Body of pancreas (tissue), 4 donors: Measurements from ENCODE around the gene PDLIM7. TPM values are rescaled to one million over a fixed set of nuclear protein-coding genes. Genes with fewer than 3 reads are reported as not detected.
A peak's percentile ranks its signal among the peaks of the same experiment; 100 is the strongest.
"Not testable (repeated sequence)": the region's sequence is repeated elsewhere in the genome, so short reads cannot be mapped to it uniquely, and the experiment has no call there.

ENCODE experiments used
- ATAC-seq: fragments of 150-250 bp; one replicate; pipeline ENCODE4 v1.9.1; 2016
- DNase-seq, 4 donors: peaks; one replicate each; pipeline ENCODE4 v3.0.0-alpha.2; 2019
- H3K27ac ChIP-seq, 4 donors: fragments of 200-600 bp; sonication (generic); 1 replicate in 3 of 4; 2 replicates in 1 of 4; pipeline versions ENCODE4 v1.5.1 to v1.6.1; 2016 to 2019; ENCODE audit warnings: mild to moderate bottlenecking in 1 of 4, mixed read lengths in 1 of 4, moderate library complexity in 1 of 4
- H3K27me3 ChIP-seq, 2 donors: fragments of 200-600 bp; sonication (generic); one replicate each; pipeline ENCODE4 v1.6.0; 2016; ENCODE audit warnings: mild to moderate bottlenecking in 1 of 2
- H3K36me3 ChIP-seq, 2 donors: fragments of 200-600 bp; sonication (generic); replicated peaks in 1 of 2; 2 replicates each; pipeline ENCODE4 v1.5.1; 2016; ENCODE audit warnings: low read depth in 2 of 2; ENCODE audit not compliant: insufficient read depth in 1 of 2
- H3K4me1 ChIP-seq: fragments of 200-600 bp; sonication (generic); one replicate; pipeline ENCODE4 v1.6.0; 2016
- H3K4me3 ChIP-seq, 2 donors: fragments of 200-600 bp; sonication (generic); 1 replicate in 1 of 2; 2 replicates in 1 of 2; pipeline ENCODE4 v1.5.1; 2016 to 2019
- H3K9me3 ChIP-seq, 3 donors: fragments of 200-600 bp; sonication (generic); 1 replicate in 2 of 3; 2 replicates in 1 of 3; pipeline ENCODE4 v1.5.1; 2016
- CTCF ChIP-seq, 7 experiments: fragments of 450-650 bp in 4 of 7; fragments of 200-600 bp in 3 of 7; sonication (generic) in 3 of 7; IDR thresholded peaks; one replicate each; pipeline ENCODE4 v1.5.1; 2016 to 2019; ENCODE audit warnings: antibody characterized with exemption in 7 of 7
- POLR2A ChIP-seq, 3 donors: fragments of 450-650 bp; IDR thresholded peaks; one replicate each; pipeline ENCODE4 v1.6.1; 2016; ENCODE audit warnings: antibody characterized with exemption in 3 of 3, mild to moderate bottlenecking in 2 of 3
- WGBS, 2 donors: methylation state at CpG; one replicate each; pipeline ENCODE4 v1.1.5; 2017; 5-methylcytosine and 5-hydroxymethylcytosine counted together
- intact Hi-C: fragments of 100-400 bp; cut with DNase I; formaldehyde crosslinking; loops from one replicate; pipeline ENCODE4 v1.15.1; 2023
- total RNA-seq, 2 donors: library from RNA; depleted of rRNA; stranded (reverse); fragments of >200 nt; gene quantifications; one replicate each; pipeline ENCODE4 v1.1.0, GENCODE V29; 2016

The PDLIM7 gene
- total RNA-seq, 2 donors from 2014 or later: 7.3 to 15.8 TPM

- Histone ChIP-seq H3K27me3 (no peaks in the 10 kb centered on the region), H3K36me3 (peaks cover 0 to 15% of the 10 kb centered on the region in 2 donors), H3K4me3 (no peak overlapping the region), H3K27ac (peak overlapping the region in 2 of 4 donors; percentile 70 to 76), H3K9me3 (no peaks in the 10 kb centered on the region), H3K4me1 (peaks cover 39% of the 10 kb centered on the region)
- DNase-seq (no peak), ATAC-seq (no peak)
- no peak for TF ChIP-seq POLR2A (IDR thresholded peaks at IDR 0.05)
- TF ChIP-seq CTCF (IDR thresholded peaks at IDR 0.05): no peak
- 86 to 94% methylated on average over 10 of the region's 10 CpGs for WGBS, 2 donors
- intact Hi-C loops: no loop called here
Observed at GRCh38 chr5:177536386-177536785, 39.0 kb upstream of the PDLIM7 start.

GRCh38 chr5:177535125-177535524, 37.7 kb upstream of the PDLIM7 start:
- TF ChIP-seq CTCF (IDR thresholded peaks at IDR 0.05) (no peak), POLR2A (IDR thresholded peaks at IDR 0.05) (no peak)
- peaks cover 39% of the 10 kb centered on the region for H3K4me1 ChIP-seq
- DNase-seq (no peak), ATAC-seq (no peak)
- H3K4me3 ChIP-seq: no peak overlapping the region
- intact Hi-C loops: no loop called here
- 88 to 90% methylated on average over 7 of the region's 7 CpGs for WGBS, 2 donors
- H3K27me3 ChIP-seq: no peaks in the 10 kb centered on the region
- no peak overlapping the region for H3K27ac ChIP-seq
- H3K36me3 ChIP-seq: peaks cover 0 to 21% of the 10 kb centered on the region in 2 donors
- H3K9me3 ChIP-seq: no peaks in the 10 kb centered on the region

- H3K9me3 ChIP-seq, DNase-seq, intact Hi-C loops, ATAC-seq, H3K27ac ChIP-seq, H3K4me3 ChIP-seq, H3K27me3 ChIP-seq: not testable (repeated sequence)
- Histone ChIP-seq H3K4me1 (peaks cover 32% of the 10 kb centered on the region), H3K36me3 (peaks cover 0 to 25% of the 10 kb centered on the region in 2 donors)
- WGBS, 2 donors: 92 to 93% methylated on average over 7 of the region's 7 CpGs
Observed at GRCh38 chr5:177534433-177534832, 37.0 kb upstream of the PDLIM7 start.

- Histone ChIP-seq H3K36me3 (peaks cover 0 to 33% of the 10 kb centered on the region in 2 donors), H3K27me3 (no peaks in the 10 kb centered on the region), H3K27ac (no peak overlapping the region), H3K4me1 (peaks cover 1% of the 10 kb centered on the region), H3K4me3 (no peak overlapping the region), H3K9me3 (no peaks in the 10 kb centered on the region)
- 63 to 80% methylated on average over 9 to 22 of the region's 27 CpGs for WGBS, 2 donors
- intact Hi-C loops: no loop called here
- ATAC-seq (no peak), DNase-seq (no peak)
- TF ChIP-seq POLR2A (IDR thresholded peaks at IDR 0.05): no peak
- no peak for TF ChIP-seq CTCF (IDR thresholded peaks at IDR 0.05)
Observed at GRCh38 chr5:177531209-177531940, 34.0 kb upstream of the PDLIM7 start.

GRCh38 chr5:177530638-177531037, 33.2 kb upstream of the PDLIM7 start:
- 91 to 95% methylated on average over 3 of the region's 3 CpGs for WGBS, 2 donors
- Histone ChIP-seq H3K9me3 (no peaks in the 10 kb centered on the region), H3K36me3 (peaks cover 0 to 27% of the 10 kb centered on the region in 2 donors), H3K27me3 (no peaks in the 10 kb centered on the region), H3K4me3 (no peak overlapping the region), H3K4me1 (no peaks in the 10 kb centered on the region), H3K27ac (no peak overlapping the region)
- ATAC-seq (no peak), DNase-seq (no peak)
- no peak for TF ChIP-seq POLR2A (IDR thresholded peaks at IDR 0.05)
- intact Hi-C loops: no loop called here
